ENCODE data around the gene DHX36.

- no peak for TF ChIP-seq CTCF (IDR thresholded peaks at IDR 0.05; ENCODE audit: insufficient read depth, low read length, poor library complexity, severe bottlenecking)
- no peak for TF ChIP-seq EZH2phosphoT487 (conservative IDR thresholded peaks at IDR 0.05; ENCODE audit: low read length)
Observed at GRCh38 chr3:154285221-154285620, 39.1 kb downstream of the DHX36 start.
